Prostate gland (tissue), 2 donors: ENCODE data around the gene CNST. TPM values are rescaled to one million over a fixed set of nuclear protein-coding genes. Genes with fewer than 3 reads are reported as not detected.

Experiments used
- DNase-seq: peaks from one replicate; pipeline ENCODE4 v3.0.0-alpha.2; 2019; ENCODE audit warnings: low spot score
- H3K27ac ChIP-seq, 2 donors: fragments of 200-600 bp; sonication (generic); 2 replicates each; pipeline ENCODE4 v1.5.1; 2017 to 2019
- H3K27me3 ChIP-seq: fragments of 200-600 bp; sonication (generic); replicated peaks from 2 replicates; pipeline ENCODE4 v1.5.1; 2019; ENCODE audit not compliant: insufficient read depth
- H3K36me3 ChIP-seq, 2 donors: fragments of 200-600 bp; sonication (generic); 1 replicate in 1 of 2; 2 replicates in 1 of 2; pipeline versions ENCODE4 v1.5.1 to v1.8.1; 2017 to 2019
- H3K4me1 ChIP-seq: fragments of 200-600 bp; sonication (generic); replicated peaks from 2 replicates; pipeline ENCODE4 v1.5.1; 2019
- H3K4me3 ChIP-seq, 2 donors: fragments of 200-600 bp; sonication (generic); 2 replicates each; pipeline ENCODE4 v1.5.1; 2017 to 2019
- H3K9me3 ChIP-seq: fragments of 200-600 bp; sonication (generic); 2 replicates; pipeline ENCODE4 v1.5.1; 2017
- CTCF ChIP-seq, 4 experiments: fragments of 200-600 bp in 2 of 4; fragments of 450-650 bp in 2 of 4; sonication (generic) in 2 of 4; IDR thresholded peaks; 1 replicate in 3 of 4; 2 replicates in 1 of 4; pipeline ENCODE4 v1.5.1; 2016 to 2019; ENCODE audit warnings: antibody characterized with exemption in 4 of 4, mild to moderate bottlenecking in 2 of 4, moderate library complexity in 2 of 4
- POLR2A ChIP-seq: fragments of 450-650 bp; IDR thresholded peaks from one replicate; pipeline ENCODE4 v1.6.1; 2016; ENCODE audit warnings: antibody characterized with exemption, mild to moderate bottlenecking
- POLR2AphosphoS5 ChIP-seq: sonication (generic); formaldehyde crosslinking; IDR thresholded peaks from one replicate; pipeline ENCODE4 v1.6.1; 2017; ENCODE audit warnings: antibody characterized with exemption
- WGBS: methylation state at CpG from one replicate; pipeline ENCODE4 v1.1.5; 2018; 5-methylcytosine and 5-hydroxymethylcytosine counted together
- intact Hi-C: fragments of 100-400 bp; cut with DNase I; formaldehyde crosslinking; loops from one replicate; pipeline ENCODE4 v1.14.2; 2022
- total RNA-seq, 2 donors: library from RNA; depleted of rRNA; stranded (reverse); fragments of >200 nt; gene quantifications; one replicate each; pipeline ENCODE4 v1.1.0, GENCODE V29; 2016

CNST gene
- total RNA-seq, 2 donors from 2014 or later: 19.4 to 52.6 TPM

DNA sequence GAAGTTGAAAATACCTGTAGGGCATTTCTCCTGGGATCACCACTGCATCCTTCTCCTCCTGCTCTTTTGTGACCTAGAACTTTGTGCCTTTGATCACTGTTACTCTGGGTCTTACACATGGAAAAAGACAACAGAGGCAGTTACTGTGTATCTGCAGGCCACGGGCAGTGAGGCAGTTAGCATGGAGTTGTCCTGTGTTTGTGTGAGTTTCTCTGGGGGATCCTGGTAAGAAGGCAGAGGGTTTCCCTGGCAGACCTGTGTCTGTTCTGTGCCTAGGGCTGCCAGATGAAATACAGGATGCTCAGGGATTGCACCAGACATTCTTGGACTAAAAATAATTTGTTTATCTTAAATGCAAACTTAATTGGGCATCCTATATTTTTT lies 113.5 kb downstream of the CNST start:
- H3K27me3 ChIP-seq: no peaks in the 10 kb centered on the region
- no peak overlapping the region for H3K27ac ChIP-seq
- TF ChIP-seq CTCF (IDR thresholded peaks at IDR 0.05): no peak
- TF ChIP-seq POLR2AphosphoS5: no peak
- TF ChIP-seq POLR2A: no peak
- no peaks in the 10 kb centered on the region for H3K4me1 ChIP-seq
- DNase-seq: no peak
- no peak overlapping the region for H3K4me3 ChIP-seq
- no peaks in the 10 kb centered on the region for H3K9me3 ChIP-seq
- 76% methylated on average over 1 of the region's 1 CpG for WGBS
- intact Hi-C loops: no loop called here
- no peaks in the 10 kb centered on the region for H3K36me3 ChIP-seq

- intact Hi-C loops: no loop called here
- Histone ChIP-seq H3K4me1 (no peaks in the 10 kb centered on the region), H3K4me3 (no peak overlapping the region), H3K36me3 (no peaks in the 10 kb centered on the region), H3K27me3 (no peaks in the 10 kb centered on the region), H3K9me3 (no peaks in the 10 kb centered on the region), H3K27ac (no peak overlapping the region)
- TF ChIP-seq POLR2A: no peak
- no peak for TF ChIP-seq POLR2AphosphoS5
- no peak for TF ChIP-seq CTCF (IDR thresholded peaks at IDR 0.05)
- WGBS: 72% methylated on average over 8 of the region's 8 CpGs
- DNase-seq: no peak
Observed at GRCh38 chr1:246680190-246680589, 113.9 kb downstream of the CNST start.

- no peaks in the 10 kb centered on the region for H3K9me3 ChIP-seq
- H3K27ac ChIP-seq: no peak overlapping the region
- 70% methylated on average over 10 of the region's 10 CpGs for WGBS
- H3K27me3 ChIP-seq: no peaks in the 10 kb centered on the region
- H3K36me3 ChIP-seq: no peaks in the 10 kb centered on the region
- intact Hi-C loops: no loop called here
- TF ChIP-seq CTCF (IDR thresholded peaks at IDR 0.05) (no peak), POLR2AphosphoS5 (no peak), POLR2A (no peak)
- no peak overlapping the region for H3K4me3 ChIP-seq
- no peak for DNase-seq
- H3K4me1 ChIP-seq: no peaks in the 10 kb centered on the region
Observed at GRCh38 chr1:246680696-246681130, 114.5 kb downstream of the CNST start.

- TF ChIP-seq POLR2AphosphoS5: no peak
- no peak for TF ChIP-seq POLR2A
- no peak for TF ChIP-seq CTCF (IDR thresholded peaks at IDR 0.05)
- no peaks in the 10 kb centered on the region for H3K36me3 ChIP-seq
- 64% methylated on average over 15 of the region's 15 CpGs for WGBS
Observed at GRCh38 chr1:246681900-246682895, 115.9 kb downstream of the CNST start.

GRCh38 chr1:246683521-246683920 lies 117.3 kb downstream of the CNST start:
- H3K4me3 ChIP-seq: no peak overlapping the region
- 91% methylated on average over 9 of the region's 9 CpGs for WGBS
- H3K27me3 ChIP-seq: no peaks in the 10 kb centered on the region
- DNase-seq: no peak
- H3K36me3 ChIP-seq: no peaks in the 10 kb centered on the region
- no peak overlapping the region for H3K27ac ChIP-seq
- intact Hi-C loops: no loop called here
- TF ChIP-seq CTCF (IDR thresholded peaks at IDR 0.05) (no peak), POLR2AphosphoS5 (no peak), POLR2A (no peak)
- H3K4me1 ChIP-seq: no peaks in the 10 kb centered on the region
- H3K9me3 ChIP-seq: no peaks in the 10 kb centered on the region

More at GRCh38 chr1:246681900-246682895, 115.9 kb downstream of the CNST start:
- Histone ChIP-seq H3K4me3 (no peak overlapping the region), H3K27me3 (no peaks in the 10 kb centered on the region), H3K27ac (no peak overlapping the region), H3K9me3 (no peaks in the 10 kb centered on the region), H3K4me1 (no peaks in the 10 kb centered on the region)
- no peak for DNase-seq
- intact Hi-C loops: no loop called here
